ENCODE measurements around the gene RPS3.
"Not testable (repeated sequence)": the region's sequence is repeated elsewhere in the genome, so short reads cannot be mapped to it uniquely, and the experiment has no call there.

GRCh38 chr11:75366826-75367225, 32.5 kb upstream of the RPS3 start:
- TF ChIP-seq CTCF (conservative IDR thresholded peaks at IDR 0.05; ENCODE audit: low read depth in 2 of 2); REST (IDR thresholded peaks at IDR 0.05; ENCODE audit: unreplicated experiment); EZH2phosphoT487 (IDR thresholded peaks at IDR 0.05; ENCODE audit: unreplicated experiment); EZH2 (IDR thresholded peaks at IDR 0.05; ENCODE audit: low read depth, unreplicated experiment); ZNF331 (CRISPR knock-in tag; IDR thresholded peaks at IDR 0.05; ENCODE audit: low read depth); POLR2AphosphoS5 (IDR thresholded peaks at IDR 0.05; ENCODE audit: low read depth): not testable (repeated sequence)
